Measurements from ENCODE around the gene ADARB2. TPM values are rescaled to one million over a fixed set of nuclear protein-coding genes. Genes with fewer than 3 reads are reported as not detected.

The ADARB2 gene
- total RNA-seq, 1 donor from 2014 or later: 0.11 TPM

- Histone ChIP-seq H3K36me3 (no peaks in the 10 kb centered on the region), H3K27me3 (ENCODE audit: low read depth) (peaks cover 24% of the 10 kb centered on the region), H3K4me3 (no peak overlapping the region), H3K9me3 (replicated peaks) (no peaks in the 10 kb centered on the region), H3K27ac (replicated peaks) (no peak overlapping the region), H3K4me1 (peaks cover 4% of the 10 kb centered on the region)
- DNase-seq: no peak
- intact Hi-C loops (cut with micrococcal nuclease): no loop called here
- TF ChIP-seq CTCF (IDR thresholded peaks at IDR 0.05; ENCODE audit: borderline replicate concordance): no peak
Measured at GRCh38 chr10:1153805-1154351, 583.4 kb downstream of the ADARB2 start.

- H3K27ac ChIP-seq (replicated peaks): no peak overlapping the region
- intact Hi-C loops (cut with micrococcal nuclease): no loop called here
- no peak for DNase-seq
- no peak overlapping the region for H3K4me3 ChIP-seq
- H3K27me3 ChIP-seq (ENCODE audit: low read depth): peaks cover 21% of the 10 kb centered on the region
- TF ChIP-seq CTCF (IDR thresholded peaks at IDR 0.05; ENCODE audit: borderline replicate concordance): no peak
- no peaks in the 10 kb centered on the region for H3K9me3 ChIP-seq (replicated peaks)
- peaks cover 4% of the 10 kb centered on the region for H3K4me1 ChIP-seq
- no peaks in the 10 kb centered on the region for H3K36me3 ChIP-seq
Measured at GRCh38 chr10:1153251-1153763, 584.0 kb downstream of the ADARB2 start.

GRCh38 chr10:1152386-1153250 lies 584.7 kb downstream of the ADARB2 start:
- Histone ChIP-seq H3K27ac (replicated peaks) (no peak overlapping the region), H3K36me3 (no peaks in the 10 kb centered on the region), H3K4me1 (peaks cover 4% of the 10 kb centered on the region), H3K27me3 (ENCODE audit: low read depth) (peaks cover 15% of the 10 kb centered on the region), H3K4me3 (no peak overlapping the region), H3K9me3 (replicated peaks) (no peaks in the 10 kb centered on the region)
- intact Hi-C loops (cut with micrococcal nuclease): no loop called here
- no peak for DNase-seq
- no peak for TF ChIP-seq CTCF (IDR thresholded peaks at IDR 0.05; ENCODE audit: borderline replicate concordance)

- intact Hi-C loops (cut with micrococcal nuclease): no loop called here
- peaks cover 7% of the 10 kb centered on the region for H3K27me3 ChIP-seq (ENCODE audit: low read depth)
- TF ChIP-seq CTCF (IDR thresholded peaks at IDR 0.05; ENCODE audit: borderline replicate concordance): no peak
Measured at GRCh38 chr10:1151076-1152033, 586.0 kb downstream of the ADARB2 start.

GRCh38 chr10:1150638-1150955 lies 586.7 kb downstream of the ADARB2 start:
- Histone ChIP-seq H3K9me3 (replicated peaks) (peaks cover 14% of the 10 kb centered on the region), H3K27ac (replicated peaks) (no peak overlapping the region), H3K36me3 (no peaks in the 10 kb centered on the region), H3K27me3 (ENCODE audit: low read depth) (peaks cover 3% of the 10 kb centered on the region), H3K4me1 (peaks cover 4% of the 10 kb centered on the region), H3K4me3 (no peak overlapping the region)
- no peak for TF ChIP-seq CTCF (IDR thresholded peaks at IDR 0.05; ENCODE audit: borderline replicate concordance)
- no peak for DNase-seq
- intact Hi-C loops (cut with micrococcal nuclease): no loop called here

More at GRCh38 chr10:1151076-1152033, 586.0 kb downstream of the ADARB2 start:
- Histone ChIP-seq H3K27ac (replicated peaks) (no peak overlapping the region), H3K9me3 (replicated peaks) (peaks cover 7% of the 10 kb centered on the region), H3K4me3 (no peak overlapping the region), H3K36me3 (no peaks in the 10 kb centered on the region), H3K4me1 (peaks cover 4% of the 10 kb centered on the region)
- no peak for DNase-seq

Data from left ventricle myocardium inferior (tissue), 1 donor.